GM18498 (cell line): ENCODE data around the gene SULF2.
"Not testable (repeated sequence)": the region's sequence is repeated elsewhere in the genome, so short reads cannot be mapped to it uniquely, and the experiment has no call there.

ENCODE experiments used
- ATAC-seq: cut with Tn5 transposase; IDR thresholded peaks from one replicate; pipeline ENCODE4 v1.9.1; 2021; ENCODE audit warnings: mild to moderate bottlenecking, moderate library complexity; ENCODE audit not compliant: unreplicated experiment

SULF2 gene

DNA sequence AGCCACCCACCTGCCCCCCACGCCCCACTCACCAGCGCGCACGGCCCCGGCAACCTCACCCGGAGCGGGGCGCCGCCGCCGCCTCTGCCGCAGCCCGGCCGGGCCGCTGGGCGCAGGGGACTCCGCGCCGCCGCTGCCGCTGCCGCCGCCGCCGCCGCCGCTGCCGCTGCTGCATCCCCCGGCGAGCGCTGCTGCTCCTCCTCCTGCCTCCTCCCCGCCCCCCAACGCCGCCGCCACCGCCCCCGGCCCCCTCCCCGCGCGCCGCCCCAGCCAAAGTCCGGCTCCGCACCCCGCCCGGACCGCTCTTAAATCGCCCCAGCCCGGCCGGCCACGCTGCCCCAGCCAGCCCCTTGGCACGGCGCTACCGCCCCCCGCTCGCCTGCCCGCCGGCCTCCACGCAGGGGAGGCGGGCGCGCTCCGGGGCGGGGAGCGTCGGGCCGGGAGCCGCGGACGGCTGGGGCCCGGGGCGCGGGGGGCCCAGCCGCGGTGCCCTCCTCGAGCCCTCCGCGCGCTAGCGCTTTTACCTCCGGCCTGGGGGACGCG lies at the start of gene SULF2:
Gene SULF2 (minus strand): TSS at position 171 of the 543 bp plus-strand sequence. CDS start 28,118 bp downstream, outside the sequence.
- ATAC-seq, result no peak

DNA sequence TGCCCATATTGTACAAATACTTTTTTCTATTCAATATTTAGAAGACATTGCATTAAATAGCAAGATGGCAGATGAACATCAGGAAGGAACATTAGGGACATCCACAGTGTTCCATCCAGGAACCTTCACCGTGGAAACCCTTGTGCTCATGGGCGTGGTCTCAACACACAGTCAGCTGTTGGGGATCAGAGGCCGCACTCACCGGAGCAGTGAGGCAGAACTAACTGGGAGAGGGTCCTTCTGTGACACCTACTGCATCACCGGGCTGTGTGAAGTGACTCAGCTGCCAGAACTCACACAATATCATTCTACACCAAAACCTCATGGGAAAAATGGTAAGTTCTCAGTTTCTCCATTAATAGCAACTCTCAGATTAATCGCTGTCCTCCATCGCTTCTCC lies 46.4 kb upstream of the SULF2 start:
- ATAC-seq, result not testable (repeated sequence)

DNA sequence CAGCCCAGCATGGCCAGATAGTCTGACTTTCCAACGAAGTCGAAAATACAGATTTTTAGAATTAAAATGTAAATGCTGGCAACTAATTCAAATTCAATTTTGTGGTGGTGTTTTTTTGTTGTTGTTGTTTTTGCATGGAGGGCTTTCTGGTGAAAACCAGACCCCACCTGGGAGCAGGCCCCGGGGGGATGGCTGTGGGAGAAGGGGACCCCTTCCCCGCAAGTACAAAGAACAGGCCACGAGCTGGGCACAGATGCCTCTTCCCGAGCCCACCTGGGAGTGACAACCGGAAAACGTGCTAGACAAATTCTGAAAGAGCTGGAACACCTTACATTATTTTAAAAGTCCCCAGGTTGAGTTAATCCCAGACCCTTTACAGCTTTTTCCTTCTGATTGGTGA lies 41.4 kb upstream of the SULF2 start:
- ATAC-seq, result not testable (repeated sequence)

DNA sequence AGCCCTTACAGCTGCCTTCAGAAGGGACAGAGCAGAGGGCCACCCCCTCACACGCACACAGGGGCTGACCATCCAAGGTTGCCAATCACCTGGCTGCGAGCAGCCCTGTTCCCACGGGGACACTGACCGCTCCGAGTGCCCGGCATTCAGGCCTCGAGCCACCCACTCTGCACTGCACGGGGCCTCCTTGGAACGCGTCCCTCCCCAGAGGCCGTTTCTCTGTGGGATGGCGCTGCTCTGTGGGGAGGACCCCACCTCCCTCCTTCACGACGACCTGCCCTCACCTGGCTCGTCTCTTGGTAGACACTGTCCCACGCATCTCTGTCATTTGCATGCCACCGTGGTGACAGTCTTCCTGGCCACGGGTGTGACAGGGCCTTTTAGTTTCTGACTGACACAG lies 40.7 kb upstream of the SULF2 start:
- ATAC-seq, result not testable (repeated sequence)

DNA sequence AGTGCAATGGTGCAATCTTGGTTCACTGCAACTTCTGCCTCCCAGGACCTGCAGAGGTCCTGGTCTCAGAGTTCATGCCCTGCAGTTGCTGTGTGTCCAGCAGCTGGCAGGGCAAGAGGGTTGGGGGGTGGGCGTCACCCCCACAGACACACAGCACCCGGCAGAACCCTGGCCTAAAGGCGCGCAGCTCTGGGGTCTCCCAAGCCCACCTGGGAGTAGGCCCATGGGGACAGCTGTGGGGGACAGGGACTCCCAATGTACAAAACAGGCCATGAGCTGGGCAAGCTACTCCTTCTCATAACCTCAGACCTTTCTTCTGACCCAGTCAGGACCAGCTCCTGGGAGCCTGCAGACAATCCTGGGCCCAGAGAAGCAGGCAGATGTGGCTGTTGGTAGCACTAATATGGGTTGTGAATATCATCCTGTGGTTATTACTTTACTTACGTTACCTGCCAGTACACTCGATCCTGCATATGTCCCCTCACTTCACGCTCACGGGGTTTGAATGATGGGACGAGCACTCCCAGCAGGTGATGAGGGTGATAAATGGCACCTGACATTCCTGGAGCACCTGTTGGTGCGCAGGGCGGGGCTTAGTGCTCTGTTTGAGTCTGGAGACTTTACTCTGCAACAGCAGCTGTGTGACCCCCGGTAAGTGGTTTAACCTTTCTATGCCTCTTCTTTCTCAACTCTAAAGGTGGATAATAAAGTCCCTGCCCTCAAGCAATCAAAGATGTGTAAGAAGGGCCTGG lies 39.9 kb upstream of the SULF2 start:
- no peak for ATAC-seq

DNA sequence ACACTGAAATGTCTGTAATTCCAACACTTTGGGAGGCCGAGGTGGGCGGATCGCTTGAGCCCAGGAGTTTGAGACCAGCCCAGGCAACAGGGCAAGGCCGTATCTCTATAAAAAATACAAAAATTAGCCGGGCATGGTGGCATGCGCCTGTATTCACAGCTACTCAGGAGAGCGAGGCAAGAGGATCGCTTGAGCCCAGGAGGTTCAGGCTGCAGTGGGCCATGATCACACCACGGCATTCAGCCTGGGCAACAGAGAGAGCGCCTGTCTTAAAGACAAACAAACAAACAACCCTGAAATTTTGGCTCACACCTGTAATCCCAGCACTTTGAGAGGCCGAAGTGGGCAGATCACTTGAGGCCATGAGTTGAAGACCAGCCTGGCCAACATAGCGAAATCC lies 38.7 kb upstream of the SULF2 start:
- ATAC-seq, result not testable (repeated sequence)

DNA sequence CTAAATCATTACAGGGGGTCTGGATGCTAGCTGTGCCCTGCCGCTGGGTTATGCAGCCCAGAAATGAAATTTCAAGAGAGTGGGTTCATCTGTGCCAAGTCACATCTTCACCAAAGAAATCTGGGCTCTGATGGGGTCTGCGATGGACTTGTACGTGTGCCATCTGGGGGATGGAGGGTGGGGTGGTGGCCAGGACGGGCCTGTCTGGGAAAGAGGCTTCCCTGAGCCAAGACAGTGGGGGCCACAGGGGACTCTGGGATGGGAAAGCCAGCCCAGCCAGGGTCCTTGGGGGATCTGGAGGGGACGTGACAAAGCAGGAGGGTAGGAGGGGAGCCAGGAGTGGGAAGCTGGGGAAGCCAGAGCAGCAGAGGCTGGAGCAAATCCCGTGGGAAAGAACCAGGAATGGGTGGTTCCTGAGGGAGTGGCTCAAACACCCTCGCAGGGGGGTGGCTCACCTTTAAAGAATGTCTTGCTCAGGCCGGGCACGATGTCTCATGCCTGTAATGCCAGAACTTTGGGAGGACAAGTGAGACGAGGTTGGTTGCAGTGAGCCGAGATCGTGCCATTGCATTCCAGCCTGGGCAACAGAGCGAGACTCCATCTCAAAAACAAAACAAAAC lies 36.3 kb upstream of the SULF2 start:
- no peak for ATAC-seq

DNA sequence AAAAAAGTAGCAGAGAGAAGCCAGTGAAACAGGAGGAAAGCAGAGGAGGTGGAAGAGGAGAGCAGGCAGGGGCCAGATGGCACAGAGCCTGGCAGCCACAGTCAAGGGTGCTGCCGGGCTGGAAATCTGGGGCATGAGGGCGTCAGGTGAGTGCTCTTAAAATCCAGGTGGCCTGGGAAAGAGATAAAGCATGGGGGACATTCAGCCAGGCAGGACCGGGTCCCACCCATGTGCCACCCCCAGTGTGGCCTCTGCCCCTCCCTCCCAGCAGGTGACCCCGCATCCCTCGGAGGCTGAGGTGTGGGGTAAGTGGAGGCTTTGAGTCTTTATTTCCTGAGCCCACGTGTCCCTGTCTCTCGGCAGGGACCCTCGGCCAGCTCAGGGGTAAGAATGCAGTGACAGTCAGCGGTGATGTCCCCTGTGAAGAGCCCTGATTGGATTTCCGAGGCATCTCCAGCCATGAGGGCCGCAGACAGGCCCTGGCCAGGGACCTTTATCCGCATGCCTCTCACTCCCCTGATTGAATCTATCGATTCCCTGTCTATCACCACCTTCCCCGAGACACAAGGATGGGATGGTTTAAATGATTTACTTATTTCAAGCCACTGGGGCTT lies 33.8 kb upstream of the SULF2 start:
- ATAC-seq, result no peak

DNA sequence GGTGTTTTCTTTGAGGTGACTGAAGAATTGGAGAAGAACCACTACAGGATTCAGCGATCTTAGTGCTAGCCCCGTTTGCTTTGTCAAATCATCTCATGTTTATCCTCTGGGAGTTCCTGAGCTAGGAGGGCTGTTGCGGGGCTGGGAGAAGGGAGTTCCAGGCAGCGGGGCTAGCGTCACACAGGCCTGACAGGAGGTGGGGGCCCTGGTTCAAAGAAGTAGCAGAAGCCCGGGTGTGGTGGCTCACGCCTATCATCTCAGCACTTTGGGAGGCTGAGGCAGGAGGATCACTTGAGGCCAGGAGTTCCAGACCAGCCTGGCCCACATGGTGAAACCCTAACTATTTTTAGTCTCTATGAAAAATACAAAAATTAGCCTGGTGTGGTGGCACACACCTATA lies 33.2 kb upstream of the SULF2 start:
- no peak for ATAC-seq

DNA sequence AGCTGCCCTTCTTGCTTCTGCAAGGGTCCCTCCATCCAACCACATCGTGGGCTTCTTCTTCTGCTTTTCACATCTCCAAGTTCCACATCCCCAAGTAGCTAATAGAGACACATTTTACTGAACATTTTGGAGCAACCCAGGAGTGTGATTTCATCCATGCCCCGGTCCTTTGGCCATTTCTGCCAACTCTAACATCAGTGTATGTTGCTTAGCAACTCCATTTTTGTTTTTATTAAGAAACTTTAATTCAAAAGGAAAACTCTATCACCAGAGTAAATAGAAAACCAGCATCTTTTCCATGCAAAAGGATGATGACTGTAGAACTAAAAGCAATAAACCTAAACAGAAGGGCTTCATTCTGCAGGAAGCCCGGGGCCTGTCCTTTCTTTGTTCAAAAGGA lies 32.7 kb upstream of the SULF2 start:
- no peak for ATAC-seq

DNA sequence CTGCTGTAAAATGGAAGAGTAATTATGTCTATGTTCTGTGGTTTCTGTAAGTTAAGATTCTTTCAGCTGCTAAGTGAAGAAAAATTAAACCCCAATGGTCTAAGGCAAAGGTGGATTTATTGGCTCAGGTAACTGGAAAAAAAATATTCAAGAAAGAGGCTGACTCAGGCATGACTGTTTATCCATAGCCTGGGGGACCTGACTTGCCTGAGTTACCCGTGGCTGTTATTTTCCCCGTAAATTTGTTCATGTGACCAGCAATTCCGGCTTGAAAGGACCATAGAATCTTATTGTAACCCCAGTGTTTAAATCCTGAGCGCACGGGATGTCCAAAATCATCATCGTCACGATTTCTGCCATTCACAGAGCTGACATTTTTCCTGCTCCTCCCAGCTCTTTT lies 32.3 kb upstream of the SULF2 start:
- no peak for ATAC-seq

DNA sequence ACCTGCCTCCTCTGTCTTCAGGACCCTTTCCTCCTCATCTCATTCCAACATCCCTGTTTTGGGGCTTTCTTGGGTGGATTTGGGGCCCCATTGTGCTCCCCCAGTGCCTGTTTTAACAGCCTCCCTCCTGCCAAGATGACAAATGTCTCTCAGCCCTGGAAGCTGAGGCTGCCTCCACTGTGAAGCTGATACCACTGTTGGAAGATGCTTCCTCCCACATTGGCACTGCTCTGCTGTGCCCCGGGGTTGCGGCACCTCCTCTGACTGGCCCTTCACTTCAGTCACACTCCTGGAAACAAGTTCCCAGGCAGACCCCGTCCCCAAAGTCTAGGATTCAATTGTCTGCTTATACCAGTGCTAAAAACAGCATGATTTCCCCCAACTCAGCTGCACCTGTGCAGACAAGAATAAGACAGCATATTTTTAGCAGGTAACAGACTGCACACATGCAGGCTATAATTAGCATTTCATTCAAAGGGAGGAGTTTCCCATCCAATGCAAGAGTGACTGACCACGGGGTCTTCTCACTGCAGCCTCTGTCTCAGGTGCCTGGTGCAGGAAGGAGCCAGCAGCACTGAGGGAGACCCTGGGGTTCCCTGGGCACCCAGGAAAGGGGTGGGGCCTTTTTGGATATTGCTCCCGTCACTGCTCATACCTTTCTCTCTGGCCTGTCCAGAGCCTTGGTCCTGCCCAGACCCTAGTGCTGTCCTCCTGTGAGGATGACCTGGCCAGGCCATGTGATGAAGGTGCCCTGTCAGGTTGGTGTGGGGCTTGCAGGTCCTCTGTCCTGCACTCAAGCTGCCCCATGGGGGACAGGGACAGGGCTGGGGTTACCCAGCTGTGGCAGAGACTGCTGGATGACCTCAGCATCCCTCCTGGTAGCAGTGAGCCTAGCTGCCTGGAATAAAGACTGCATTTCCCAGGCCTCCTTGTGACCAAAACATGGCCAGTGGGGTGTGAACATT lies 31.5 kb upstream of the SULF2 start:
- no peak for ATAC-seq

DNA sequence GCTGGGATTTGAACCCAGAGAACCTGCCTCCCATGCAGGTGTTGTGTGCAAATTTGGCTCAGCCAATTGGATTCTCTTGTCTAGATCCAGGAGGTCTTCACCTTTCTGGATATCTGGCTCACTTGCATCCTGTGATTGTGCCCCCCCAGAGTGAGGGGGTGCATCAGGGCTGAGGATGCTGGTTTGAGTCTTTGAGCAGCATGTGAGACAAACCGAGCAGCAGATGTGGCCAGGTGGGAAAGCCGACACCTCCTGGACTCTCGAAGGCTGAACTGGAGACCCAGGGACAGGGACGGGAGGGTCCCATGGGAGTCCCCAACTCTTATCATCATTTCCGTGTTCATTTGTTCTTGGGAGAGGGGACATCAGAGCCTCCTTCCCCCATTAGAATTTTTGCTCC lies 30.6 kb upstream of the SULF2 start:
- ATAC-seq, result no peak

DNA sequence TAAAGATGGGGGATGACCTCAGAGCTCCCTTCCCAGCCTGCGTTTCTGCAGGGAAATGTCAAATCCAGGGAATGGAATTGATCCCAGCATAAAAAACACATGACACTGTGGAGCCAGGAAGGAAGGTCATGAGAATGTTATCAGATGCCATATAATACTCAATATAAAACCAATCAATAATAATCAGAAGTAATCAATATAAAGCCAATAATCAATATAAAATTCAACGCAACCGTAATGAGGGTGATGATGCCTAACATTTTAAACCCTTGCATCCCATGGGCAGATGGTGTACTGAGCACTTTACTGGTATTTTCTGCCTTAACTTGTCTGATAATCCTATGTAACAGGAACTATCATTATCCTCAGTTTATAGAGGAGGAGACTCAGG lies 30.1 kb upstream of the SULF2 start:
- ATAC-seq, result no peak

DNA sequence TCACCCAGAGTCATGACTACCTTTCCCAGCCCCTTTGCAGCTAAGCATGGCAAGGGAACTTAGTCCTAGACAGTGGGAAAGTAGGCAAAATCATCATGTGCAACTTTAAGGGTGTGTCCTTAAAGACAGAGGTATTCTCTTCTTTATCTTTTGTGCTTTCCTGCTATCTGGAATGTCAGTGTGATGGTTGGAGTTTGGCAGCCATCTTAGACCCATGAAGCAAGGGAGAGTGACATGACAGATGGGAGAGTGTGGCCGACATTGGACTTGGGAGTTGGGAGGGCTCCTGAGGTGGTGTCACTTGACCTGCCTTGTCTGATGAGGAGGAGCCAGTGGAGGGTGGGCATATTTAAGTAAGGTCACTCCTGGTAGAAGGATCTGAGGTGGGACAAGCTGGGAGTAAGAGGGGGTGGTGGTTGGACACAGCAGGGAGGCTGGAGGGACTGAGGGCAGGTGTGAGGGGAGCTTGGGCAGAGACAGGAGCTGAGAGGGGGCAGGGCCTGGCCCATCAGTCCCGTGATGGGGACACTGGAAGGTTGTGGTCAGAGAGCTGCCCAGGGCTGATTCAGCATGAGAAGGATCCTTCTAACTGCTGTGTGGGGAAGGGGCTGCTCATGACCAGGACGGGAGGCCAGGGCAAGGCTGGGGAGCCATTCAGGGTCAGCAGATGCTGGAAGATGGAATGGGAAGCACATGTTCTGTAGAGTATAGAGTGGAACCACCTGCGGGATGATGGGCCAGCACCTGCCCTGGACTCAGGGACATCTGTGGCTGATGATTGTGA lies 29.5 kb upstream of the SULF2 start:
- no peak for ATAC-seq

DNA sequence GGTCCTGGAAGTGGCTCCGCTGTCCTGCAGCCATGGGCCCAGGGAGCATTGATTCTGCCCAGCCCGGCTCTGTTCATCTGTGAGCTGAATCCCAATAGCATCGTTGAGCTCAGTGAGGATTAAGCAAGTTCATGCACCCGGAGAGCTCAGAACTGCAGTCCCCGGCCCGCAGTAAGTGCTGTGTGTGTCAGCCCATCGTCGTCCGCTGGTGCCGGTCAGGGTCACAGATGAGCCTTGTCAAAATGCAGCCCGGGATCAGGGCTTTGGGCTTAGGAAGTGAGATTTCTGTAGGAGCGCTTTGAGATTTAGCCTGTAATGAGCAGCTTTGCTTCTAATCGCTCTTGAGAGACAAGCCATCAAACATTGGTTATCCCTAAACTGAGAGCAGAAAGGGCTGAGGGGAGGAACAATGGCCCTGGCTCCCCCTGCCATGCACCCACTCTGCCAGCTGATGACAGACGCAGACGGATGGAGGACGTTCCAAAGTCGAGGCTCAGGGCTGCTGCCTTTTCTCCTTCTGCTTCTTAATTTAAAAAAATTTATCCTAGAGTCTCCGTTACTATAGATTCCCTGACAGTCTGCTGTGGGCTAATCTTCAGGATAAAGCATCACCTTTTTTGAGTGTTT lies 25.6 kb upstream of the SULF2 start:
- ATAC-seq, result no peak

DNA sequence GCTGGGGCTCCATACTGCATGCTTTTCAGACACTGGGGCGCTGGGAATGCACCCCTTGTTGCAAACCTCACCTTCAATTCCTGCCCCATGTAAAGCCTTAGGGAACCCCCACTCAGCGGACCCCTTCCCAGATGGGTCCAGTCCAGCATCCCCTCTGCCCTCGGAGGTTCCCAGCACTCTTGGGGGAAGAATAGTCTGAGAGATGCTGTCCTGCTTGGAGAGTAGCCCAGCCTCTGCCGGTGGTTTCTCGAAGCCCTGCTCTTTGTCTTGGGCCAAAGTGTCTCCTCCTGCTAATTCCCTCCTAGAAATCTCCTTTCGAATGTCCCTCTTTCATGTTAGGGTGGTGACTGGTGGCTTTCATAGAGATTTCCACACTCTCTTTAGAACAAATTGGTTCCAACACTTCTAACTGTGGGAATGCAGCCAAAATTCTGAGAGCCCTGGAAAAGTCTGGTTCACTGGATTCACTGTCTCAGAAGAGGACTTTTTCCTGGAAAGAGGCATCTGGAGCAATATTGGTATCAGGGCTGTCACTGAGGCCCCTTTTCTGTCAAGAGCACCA lies 24.9 kb upstream of the SULF2 start:
- no peak for ATAC-seq

DNA sequence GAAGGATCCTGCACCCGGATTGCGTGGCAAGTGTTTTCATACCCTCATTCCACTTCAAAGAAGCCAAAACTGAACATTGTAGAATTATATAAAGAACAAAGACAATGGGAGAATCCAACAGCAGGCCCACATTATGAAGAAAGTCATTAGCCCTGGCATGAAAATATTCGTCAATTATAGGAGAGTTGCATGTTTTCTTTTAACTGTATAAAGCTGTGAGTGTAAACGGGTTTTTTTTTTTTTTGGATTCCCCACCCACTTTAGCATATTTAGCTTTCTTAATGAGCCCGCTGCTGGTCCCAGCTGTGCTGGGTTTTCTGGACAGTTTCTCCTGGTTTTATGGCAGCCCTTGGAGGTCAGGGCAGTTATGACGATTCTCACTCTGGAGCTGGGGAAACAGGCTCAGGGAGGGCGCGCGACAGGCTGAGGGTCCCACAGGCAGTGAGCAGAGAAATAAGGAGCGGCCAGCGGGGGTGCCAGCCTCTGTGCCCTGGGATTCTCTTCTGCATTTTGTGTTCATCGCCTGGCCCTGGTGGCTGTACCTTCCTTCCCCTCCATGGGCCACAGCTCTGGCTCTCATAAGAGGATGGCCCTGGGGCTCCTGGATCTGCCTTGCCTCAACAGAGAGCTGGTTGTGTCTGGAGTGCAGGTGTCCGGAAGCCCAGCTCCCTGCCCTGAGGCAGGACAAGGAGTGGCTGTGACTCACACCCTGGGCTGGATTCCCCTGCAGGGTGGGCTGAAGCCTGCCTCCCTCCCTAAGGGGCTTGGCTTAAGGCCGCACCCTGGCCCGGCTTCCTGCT lies 24.1 kb upstream of the SULF2 start:
- no peak for ATAC-seq
